Upper lobe of left lung (tissue), 4 donors: Measurements from ENCODE around the gene HM13.

Experiments
- CTCF ChIP-seq, 6 experiments: fragments of 450-650 bp in 4 of 6; fragments of 200-600 bp in 2 of 6; sonication (generic) in 2 of 6; IDR thresholded peaks; one replicate each; pipeline ENCODE4 v1.5.1; 2016 to 2019; ENCODE audit warnings: antibody characterized with exemption in 6 of 6
- POLR2AphosphoS5 ChIP-seq, 2 donors: sonication (generic); formaldehyde crosslinking; IDR thresholded peaks; one replicate each; pipeline ENCODE4 v1.5.1; 2017; ENCODE audit warnings: antibody characterized with exemption in 2 of 2

- peak; percentile 86 to 91 (median 90) for TF ChIP-seq CTCF (IDR thresholded peaks at IDR 0.05)
- peak; percentile 38 to 84 for TF ChIP-seq POLR2AphosphoS5 (IDR thresholded peaks at IDR 0.05)
Observed at GRCh38 chr20:31560094-31560745, 46.0 kb downstream of the HM13 start.
